Mucosa of rectum (tissue), 2 donors: ENCODE measurements around the gene SEC24C.

ENCODE experiments used
- H3K27ac ChIP-seq, 2 donors: one replicate each; pipeline ENCODE4 v1.7.0; 2013; ENCODE audit warnings: inconsistent platforms in 2 of 2, low read depth in 2 of 2, low read length in 2 of 2
- H3K27me3 ChIP-seq, 2 donors: one replicate each; pipeline ENCODE4 v1.7.0; 2013; ENCODE audit warnings: low read length in 2 of 2; ENCODE audit not compliant: control insufficient read depth in 2 of 2, insufficient read depth in 2 of 2
- H3K36me3 ChIP-seq, 2 donors: one replicate each; pipeline ENCODE4 v1.7.0; 2013; ENCODE audit warnings: low read length in 2 of 2; ENCODE audit not compliant: control insufficient read depth in 2 of 2, insufficient read depth in 2 of 2
- H3K4me1 ChIP-seq, 2 donors: one replicate each; pipeline ENCODE4 v1.7.0; 2013; ENCODE audit warnings: low read length in 2 of 2, mild to moderate bottlenecking in 1 of 2; ENCODE audit not compliant: control insufficient read depth in 2 of 2, insufficient read depth in 2 of 2
- H3K4me3 ChIP-seq, 2 donors: one replicate each; pipeline ENCODE4 v1.7.0; 2013; ENCODE audit warnings: low read length in 2 of 2
- H3K9ac ChIP-seq, 2 donors: one replicate each; pipeline ENCODE4 v1.7.0; 2013; ENCODE audit warnings: low read length in 2 of 2, low read depth in 1 of 2, mild to moderate bottlenecking in 1 of 2
- H3K9me3 ChIP-seq, 2 donors: one replicate each; pipeline ENCODE4 v1.7.0; 2013; ENCODE audit warnings: low read length in 2 of 2; ENCODE audit not compliant: control insufficient read depth in 2 of 2
- donor health status: healthy.
- donor health status: Normal muscosa, but diverticular disease.

SEC24C gene

GRCh38 chr10:73769396-73769795, 25.2 kb downstream of the SEC24C start:
- Histone ChIP-seq H3K9ac (no peak overlapping the region), H3K9me3 (no peaks in the 10 kb centered on the region), H3K4me1 (peaks cover 15 to 21% of the 10 kb centered on the region in 2 donors), H3K27ac (no peak overlapping the region), H3K36me3 (peaks cover 64 to 66% of the 10 kb centered on the region in 2 donors), H3K4me3 (no peak overlapping the region), H3K27me3 (no peaks in the 10 kb centered on the region)

- Histone ChIP-seq H3K4me1 (peaks cover 21 to 30% of the 10 kb centered on the region in 2 donors), H3K27ac (peak overlapping the region; percentile 95 to 98), H3K4me3 (peak overlapping the region; percentile 72 to 89), H3K27me3 (no peaks in the 10 kb centered on the region), H3K9me3 (no peaks in the 10 kb centered on the region), H3K9ac (peak overlapping the region; percentile 77 to 83), H3K36me3 (peaks cover 47 to 56% of the 10 kb centered on the region in 2 donors)
Measured at GRCh38 chr10:73771722-73772280, 27.6 kb downstream of the SEC24C start.

GRCh38 chr10:73772281-73773151, 28.3 kb downstream of the SEC24C start:
- H3K4me1 ChIP-seq = peaks cover 21 to 30% of the 10 kb centered on the region in 2 donors
- H3K27me3 ChIP-seq = no peaks in the 10 kb centered on the region
- H3K36me3 ChIP-seq = peaks cover 45 to 55% of the 10 kb centered on the region in 2 donors
- no peaks in the 10 kb centered on the region for H3K9me3 ChIP-seq
- H3K9ac ChIP-seq = peak overlapping the region; percentile 83 to 85
- H3K27ac ChIP-seq = peak overlapping the region; percentile 95 to 98
- H3K4me3 ChIP-seq = peak overlapping the region; percentile 72 to 89

- peak overlapping the region; percentile 83 to 85 for H3K9ac ChIP-seq
- H3K36me3 ChIP-seq = peaks cover 39 to 49% of the 10 kb centered on the region in 2 donors
- no peaks in the 10 kb centered on the region for H3K9me3 ChIP-seq
- H3K27me3 ChIP-seq = no peaks in the 10 kb centered on the region
- peaks cover 21 to 30% of the 10 kb centered on the region in 2 donors for H3K4me1 ChIP-seq
- H3K27ac ChIP-seq = peak overlapping the region; percentile 95 to 98
- peak overlapping the region; percentile 72 to 89 for H3K4me3 ChIP-seq
Measured at GRCh38 chr10:73773152-73773879, 29.1 kb downstream of the SEC24C start.

GRCh38 chr10:73774637-73775036, 30.5 kb downstream of the SEC24C start:
- Histone ChIP-seq H3K4me1 (peaks cover 21 to 30% of the 10 kb centered on the region in 2 donors), H3K9ac (peak overlapping the region in 1 of 2 donors; percentile 32), H3K27me3 (no peaks in the 10 kb centered on the region), H3K9me3 (no peaks in the 10 kb centered on the region), H3K4me3 (peak overlapping the region in 1 of 2 donors; percentile 53), H3K27ac (no peak overlapping the region), H3K36me3 (peaks cover 30 to 37% of the 10 kb centered on the region in 2 donors)

- H3K27ac ChIP-seq = no peak overlapping the region
- H3K27me3 ChIP-seq = no peaks in the 10 kb centered on the region
- no peaks in the 10 kb centered on the region for H3K9me3 ChIP-seq
- H3K9ac ChIP-seq = no peak overlapping the region
- H3K36me3 ChIP-seq = peaks cover 17 to 18% of the 10 kb centered on the region in 2 donors
- peaks cover 17 to 33% of the 10 kb centered on the region in 2 donors for H3K4me1 ChIP-seq
- H3K4me3 ChIP-seq = no peak overlapping the region
Measured at GRCh38 chr10:73779018-73779417, 34.8 kb downstream of the SEC24C start.

GRCh38 chr10:73779539-73780197, 35.5 kb downstream of the SEC24C start:
- no peak overlapping the region for H3K9ac ChIP-seq
- H3K27me3 ChIP-seq = no peaks in the 10 kb centered on the region
- H3K4me3 ChIP-seq = no peak overlapping the region
- peaks cover 13 to 30% of the 10 kb centered on the region in 2 donors for H3K4me1 ChIP-seq
- no peak overlapping the region for H3K27ac ChIP-seq
- H3K9me3 ChIP-seq = no peaks in the 10 kb centered on the region
- H3K36me3 ChIP-seq = peaks cover 15 to 18% of the 10 kb centered on the region in 2 donors

GRCh38 chr10:73780301-73780700, 36.1 kb downstream of the SEC24C start:
- Histone ChIP-seq H3K4me3 (no peak overlapping the region), H3K36me3 (peaks cover 11 to 18% of the 10 kb centered on the region in 2 donors), H3K4me1 (peaks cover 14 to 29% of the 10 kb centered on the region in 2 donors), H3K27ac (no peak overlapping the region), H3K9me3 (no peaks in the 10 kb centered on the region), H3K27me3 (no peaks in the 10 kb centered on the region), H3K9ac (no peak overlapping the region)

GRCh38 chr10:73780966-73781365, 36.8 kb downstream of the SEC24C start:
- peak overlapping the region; percentile 57 to 93 for H3K9ac ChIP-seq
- peaks cover 14 to 27% of the 10 kb centered on the region in 2 donors for H3K4me1 ChIP-seq
- peaks cover 5 to 12% of the 10 kb centered on the region in 2 donors for H3K36me3 ChIP-seq
- no peaks in the 10 kb centered on the region for H3K9me3 ChIP-seq
- no peak overlapping the region for H3K27ac ChIP-seq
- peak overlapping the region; percentile 85 to 90 for H3K4me3 ChIP-seq
- H3K27me3 ChIP-seq = no peaks in the 10 kb centered on the region
